ENCODE data around the gene DNM1L.
A peak's percentile ranks its signal among the peaks of the same experiment; 100 is the strongest.

GRCh38 chr12:32755051-32755653 lies 76.1 kb downstream of the DNM1L start:
- TF ChIP-seq, protein P1, sequence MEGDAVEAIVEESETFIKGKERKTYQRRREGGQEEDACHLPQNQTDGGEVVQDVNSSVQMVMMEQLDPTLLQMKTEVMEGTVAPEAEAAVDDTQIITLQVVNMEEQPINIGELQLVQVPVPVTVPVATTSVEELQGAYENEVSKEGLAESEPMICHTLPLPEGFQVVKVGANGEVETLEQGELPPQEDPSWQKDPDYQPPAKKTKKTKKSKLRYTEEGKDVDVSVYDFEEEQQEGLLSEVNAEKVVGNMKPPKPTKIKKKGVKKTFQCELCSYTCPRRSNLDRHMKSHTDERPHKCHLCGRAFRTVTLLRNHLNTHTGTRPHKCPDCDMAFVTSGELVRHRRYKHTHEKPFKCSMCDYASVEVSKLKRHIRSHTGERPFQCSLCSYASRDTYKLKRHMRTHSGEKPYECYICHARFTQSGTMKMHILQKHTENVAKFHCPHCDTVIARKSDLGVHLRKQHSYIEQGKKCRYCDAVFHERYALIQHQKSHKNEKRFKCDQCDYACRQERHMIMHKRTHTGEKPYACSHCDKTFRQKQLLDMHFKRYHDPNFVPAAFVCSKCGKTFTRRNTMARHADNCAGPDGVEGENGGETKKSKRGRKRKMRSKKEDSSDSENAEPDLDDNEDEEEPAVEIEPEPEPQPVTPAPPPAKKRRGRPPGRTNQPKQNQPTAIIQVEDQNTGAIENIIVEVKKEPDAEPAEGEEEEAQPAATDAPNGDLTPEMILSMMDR (conservative IDR thresholded peaks at IDR 0.05; ENCODE audit: low read depth, low read length) = peak; percentile 80
- no peak for TF ChIP-seq EZH2 (IDR thresholded peaks at IDR 0.05; ENCODE audit: borderline replicate concordance, low read depth, low read length, poor library complexity, severe bottlenecking)

Data from A673 (cell line).